Fibroblast of the aortic adventitia (primary cell): ENCODE results near the gene FOXL2NB. TPM values are rescaled to one million over a fixed set of nuclear protein-coding genes. Genes with fewer than 3 reads are reported as not detected.

Experiments used
- DNase-seq: peaks from one replicate; pipeline ENCODE4 v3.0.0-alpha.2; 2010; ENCODE audit warnings: low read depth
- H3K4me3 ChIP-seq: 2 replicates; pipeline ENCODE4 v1.5.1; 2011; ENCODE audit warnings: low read depth, mild to moderate bottlenecking, control low read depth, low read length, moderate library complexity
- CTCF ChIP-seq: IDR thresholded peaks from 2 replicates; pipeline ENCODE4 v1.5.1; 2011; ENCODE audit warnings: mild to moderate bottlenecking, low read length, control low read depth, inconsistent platforms; ENCODE audit not compliant: insufficient read depth
- total RNA-seq: library from RNA; depleted of rRNA; stranded (reverse); fragments of >200 nt; gene quantifications from 2 replicates; pipeline ENCODE4 v1.2.3, GENCODE V29; 2012; ENCODE audit warnings: low replicate concordance

Gene FOXL2NB
- total RNA-seq, 1 donor = not detected

- TF ChIP-seq CTCF = no peak
- no peak for DNase-seq
Observed at GRCh38 chr3:138995706-138996105, 48.7 kb downstream of the FOXL2NB start.

More at GRCh38 chr3:138995706-138996105, 48.7 kb downstream of the FOXL2NB start:
- no peak overlapping the region for H3K4me3 ChIP-seq

Other genes starting within 250 kb of the FOXL2NB start
- 4.4 and 9.9 TPM in 2 replicates for gene PIK3CB, start 112.3 kb upstream of the FOXL2NB start, total RNA-seq
- under 0.01 TPM in 1 of 2 replicates, not detected in the other for gene FOXL2, start 80 bp upstream of the FOXL2NB start, total RNA-seq
- gene PRR23A, start 59.1 kb downstream of the FOXL2NB start, total RNA-seq = not detected in 2 replicates
- not detected in 2 replicates for gene PRR23B, start 73.7 kb downstream of the FOXL2NB start, total RNA-seq
- gene PRR23C, start 97.7 kb downstream of the FOXL2NB start, total RNA-seq = not detected in 2 replicates